IMR-90 (cell line): ENCODE measurements around the gene ADTRP. TPM values are rescaled to one million over a fixed set of nuclear protein-coding genes. Genes with fewer than 3 reads are reported as not detected.

Experiments
- ATAC-seq: fragments of 200-7000 bp; cut with Tn5 transposase; 2 replicates; pipeline ENCODE4 v1.9.1; 2020; ENCODE audit warnings: low read depth, mild to moderate bottlenecking, moderate library complexity
- BruUV-seq: library from RNA; stranded (reverse); fragments of 400-500 nt; replicated peaks from 2 replicates; lab custom pipeline; 2021; lab: Mats Ljungman, UMichigan
- CTCF ChIA-PET: fragments of 300-600 bp; formaldehyde crosslinking; extraction: SDS; loops from one replicate; lab custom pipeline; 2021; ENCODE audit warnings: antibody characterized with exemption; lab: Yijun Ruan, JAX
- POLR2A ChIA-PET: fragments of 300-600 bp; sonication (Branson Sonifier 250); formaldehyde crosslinking; loops from one replicate; lab custom pipeline; 2022; ENCODE audit warnings: antibody characterized with exemption; ENCODE audit not compliant: unreplicated experiment; lab: Charles Lee
- DNase-seq: peaks from one replicate; pipeline ENCODE4 v3.0.0; 2013
- H2AFZ ChIP-seq: replicated peaks from 2 replicates; pipeline ENCODE3; 2013; ENCODE audit warnings: low read length, mild to moderate bottlenecking; ENCODE audit not compliant: poor library complexity
- H2AK5ac ChIP-seq: 2 replicates; pipeline ENCODE4 v1.6.1; 2013; ENCODE audit warnings: low read depth, low read length, inconsistent platforms
- H2AK9ac ChIP-seq: replicated peaks from 2 replicates; pipeline ENCODE3; 2013; ENCODE audit warnings: mild to moderate bottlenecking, low read depth, low read length, moderate library complexity; ENCODE audit not compliant: poor library complexity
- H2BK120ac ChIP-seq: 2 replicates; pipeline ENCODE4 v1.6.1; 2013; ENCODE audit warnings: low read depth, low read length, inconsistent platforms
- H2BK15ac ChIP-seq: 3 replicates; pipeline ENCODE4 v1.6.1; 2013; ENCODE audit warnings: low read depth, low read length, inconsistent platforms
- H2BK20ac ChIP-seq: 2 replicates; pipeline ENCODE4 v1.6.1; 2013; ENCODE audit warnings: low read depth, mild to moderate bottlenecking, inconsistent platforms, low read length, moderate library complexity
- H2BK5ac ChIP-seq: 2 replicates; pipeline ENCODE4 v1.6.1; 2013; ENCODE audit warnings: mild to moderate bottlenecking, low read depth, low read length, inconsistent platforms; ENCODE audit not compliant: poor library complexity, severe bottlenecking
- H3K14ac ChIP-seq: replicated peaks from 2 replicates; pipeline ENCODE4 v1.6.1; 2013; ENCODE audit warnings: low read depth, low read length, inconsistent platforms
- H3K18ac ChIP-seq: 2 replicates; pipeline ENCODE4 v1.6.1; 2013; ENCODE audit warnings: low read depth, low read length, control low read depth
- H3K23ac ChIP-seq: 2 replicates; pipeline ENCODE4 v1.6.1; 2013; ENCODE audit warnings: low read depth, low read length, inconsistent platforms
- H3K27ac ChIP-seq: 2 replicates; pipeline ENCODE4 v1.5.1; 2013; ENCODE audit warnings: mild to moderate bottlenecking, control low read depth, low read length; ENCODE audit not compliant: insufficient read depth
- H3K27me3 ChIP-seq: 2 replicates; pipeline ENCODE4 v1.6.1; 2013; ENCODE audit warnings: low read length; ENCODE audit not compliant: control insufficient read depth, insufficient read depth
- H3K36me3 ChIP-seq: 2 replicates; pipeline ENCODE4 v1.6.1; 2013; ENCODE audit warnings: low read length, mixed read lengths; ENCODE audit not compliant: control insufficient read depth, insufficient read depth
- H3K4ac ChIP-seq: 2 replicates; pipeline ENCODE4 v1.6.1; 2013; ENCODE audit warnings: low read depth, low read length, inconsistent platforms
- H3K4me1 ChIP-seq: 2 replicates; pipeline ENCODE4 v1.6.1; 2013; ENCODE audit warnings: low read length, mixed read lengths; ENCODE audit not compliant: control insufficient read depth, insufficient read depth
- H3K4me2 ChIP-seq: 2 replicates; pipeline ENCODE4 v1.6.1; 2013; ENCODE audit warnings: low read depth, mild to moderate bottlenecking, control low read depth, low read length, moderate library complexity
- H3K4me3 ChIP-seq: 2 replicates; pipeline ENCODE4 v1.5.1; 2013; ENCODE audit warnings: low read depth, mild to moderate bottlenecking, control low read depth, low read length, moderate library complexity; ENCODE audit not compliant: insufficient read depth
- H3K56ac ChIP-seq: 2 replicates; pipeline ENCODE4 v1.6.1; 2013; ENCODE audit warnings: low read length, inconsistent platforms; ENCODE audit not compliant: insufficient read depth; ENCODE audit errors: extremely low read depth
- H3K79me1 ChIP-seq, 2 experiments: 2 replicates each; pipeline ENCODE4 v1.6.1; 2013; ENCODE audit warnings: low read length in 2 of 2, inconsistent platforms in 1 of 2, low read depth in 1 of 2
- H3K9ac ChIP-seq: 2 replicates; pipeline ENCODE4 v1.6.1; 2013; ENCODE audit warnings: low read depth, low read length, control low read depth
- H3K9me1 ChIP-seq: 2 replicates; pipeline ENCODE4 v1.6.1; 2013; ENCODE audit warnings: low read length, inconsistent platforms; ENCODE audit not compliant: insufficient read depth
- H3K9me3 ChIP-seq: 2 replicates; pipeline ENCODE4 v1.6.1; 2013; ENCODE audit warnings: low read length; ENCODE audit not compliant: control insufficient read depth, insufficient read depth
- H4K20me1 ChIP-seq: 2 replicates; pipeline ENCODE4 v1.6.1; 2013; ENCODE audit warnings: low read length, inconsistent platforms; ENCODE audit not compliant: insufficient read depth
- H4K5ac ChIP-seq: 2 replicates; pipeline ENCODE4 v1.6.1; 2013; ENCODE audit warnings: mild to moderate bottlenecking, low read depth, low read length, control low read depth
- H4K8ac ChIP-seq, 2 experiments: 2 replicates each; pipeline ENCODE4 v1.6.1; 2013; ENCODE audit warnings: low read depth in 2 of 2, low read length in 2 of 2, control low read depth in 1 of 2, inconsistent platforms in 1 of 2
- H4K91ac ChIP-seq: 2 replicates; pipeline ENCODE4 v1.6.1; 2013; ENCODE audit warnings: low read depth, low read length, inconsistent platforms; ENCODE audit not compliant: insufficient read depth
- BHLHE40 ChIP-seq: fragments of 150-350 bp; IDR thresholded peaks from 2 replicates; pipeline ENCODE4 v1.6.1; 2016; ENCODE audit warnings: mild to moderate bottlenecking, low read depth, low read length
- CEBPB ChIP-seq: IDR thresholded peaks from 2 replicates; pipeline ENCODE4 v1.6.1; 2012; ENCODE audit warnings: low read depth, low read length, improper control_type of control experiment
- CHD1 ChIP-seq: IDR thresholded peaks from 2 replicates; pipeline ENCODE4 v1.6.1; 2012; ENCODE audit warnings: low read depth, low read length, improper control_type of control experiment
- CTCF ChIP-seq: conservative IDR thresholded peaks from 2 replicates; pipeline ENCODE4 v1.5.1; 2012; ENCODE audit warnings: mild to moderate bottlenecking, low read depth, low read length, improper control_type of control experiment
- ELK1 ChIP-seq: fragments of 150-350 bp; IDR thresholded peaks from 2 replicates; pipeline ENCODE4 v1.6.1; 2016; ENCODE audit warnings: low read depth, mild to moderate bottlenecking, low read length, moderate library complexity, borderline replicate concordance
- MAFK ChIP-seq: IDR thresholded peaks from 2 replicates; pipeline ENCODE4 v1.6.1; 2012; ENCODE audit warnings: low read depth, low read length, improper control_type of control experiment
- MAZ ChIP-seq: IDR thresholded peaks from 2 replicates; pipeline ENCODE4 v1.6.1; 2012; ENCODE audit warnings: low read depth, mild to moderate bottlenecking, low read length, improper control_type of control experiment, moderate library complexity, borderline replicate concordance
- MXI1 ChIP-seq: IDR thresholded peaks from 2 replicates; pipeline ENCODE4 v1.6.1; 2012; ENCODE audit warnings: low read depth, mild to moderate bottlenecking, low read length, moderate library complexity, borderline replicate concordance
- NFE2L2 ChIP-seq: fragments of 150-350 bp; IDR thresholded peaks from 2 replicates; pipeline ENCODE4 v1.6.1; 2016; ENCODE audit warnings: low read depth, mild to moderate bottlenecking, low read length
- POLR2A ChIP-seq: IDR thresholded peaks from 2 replicates; pipeline ENCODE4 v1.6.1; 2012; ENCODE audit warnings: mild to moderate bottlenecking, low read depth, low read length
- RAD21 ChIP-seq: IDR thresholded peaks from 2 replicates; pipeline ENCODE4 v1.6.1; 2012; ENCODE audit warnings: low read length, improper control_type of control experiment
- RCOR1 ChIP-seq: IDR thresholded peaks from 2 replicates; pipeline ENCODE4 v1.6.1; 2012; ENCODE audit warnings: mild to moderate bottlenecking, low read length, improper control_type of control experiment; ENCODE audit not compliant: insufficient replicate concordance
- RFX5 ChIP-seq: IDR thresholded peaks from 2 replicates; pipeline ENCODE4 v1.8.0; 2012; ENCODE audit warnings: low read depth, mild to moderate bottlenecking, low read length, moderate library complexity
- SMC3 ChIP-seq: fragments of 150-350 bp; IDR thresholded peaks from 2 replicates; pipeline ENCODE4 v1.6.1; 2016; ENCODE audit warnings: low read depth, mild to moderate bottlenecking, antibody characterized with exemption, low read length, moderate library complexity
- WGBS, 2 experiments: methylation state at CpG; one replicate each; pipeline versions ENCODE4 v1.1.5 to v1.1.7; 2013; ENCODE audit warnings: missing lambda C conversion rate in 2 of 2; ENCODE audit not compliant: insufficient read length in 1 of 2; ENCODE audit errors: extremely low coverage in 2 of 2; 5-methylcytosine and 5-hydroxymethylcytosine counted together
- dilution Hi-C: fragments of 300-500 bp; cut with HindIII; formaldehyde crosslinking; loops from one replicate; pipeline ENCODE4 v1.14.3; 2018; ENCODE audit warnings: low sequenced_read_pairs; ENCODE audit not compliant: unreplicated experiment
- in situ Hi-C: fragments of 300-500 bp; cut with MboI; formaldehyde crosslinking; loops from 3 replicates; pipeline ENCODE4 v1.14.3; 2019; ENCODE audit warnings: low sequenced_read_pairs, inconsistent platforms, mixed read lengths
- intact Hi-C: fragments of 100-400 bp; cut with micrococcal nuclease; formaldehyde crosslinking; loops from 2 replicates; pipeline ENCODE4 v1.10.0; 2022
- polyA plus RNA-seq, 3 experiments: library from polyadenylated mRNA; depleted of rRNA; stranded (reverse); fragments of >200 nt; gene quantifications; 2 replicates each; pipeline ENCODE4 v1.2.3, GENCODE V29; 2012; ENCODE audit warnings: low replicate concordance in 1 of 3
- total RNA-seq: library from RNA; depleted of rRNA; stranded (reverse); fragments of >200 nt; gene quantifications from 2 replicates; pipeline ENCODE4 v1.2.3, GENCODE V29; 2012

The ADTRP gene
- total and polyA plus RNA-seq, 2 of the 4 experiments (the other 2 are of a cell fraction) = 0.50 to 0.72 TPM

- Histone ChIP-seq H2BK5ac (no peak overlapping the region), H3K79me1 (no peaks in the 10 kb centered on the region), H2BK20ac (no peak overlapping the region), H3K36me3 (no peaks in the 10 kb centered on the region), H3K14ac (no peak overlapping the region), H3K18ac (no peak overlapping the region), H2AK9ac (no peak overlapping the region), H3K27ac (no peak overlapping the region), H2BK15ac (no peak overlapping the region), H3K9me1 (no peaks in the 10 kb centered on the region), H2AK5ac (no peak overlapping the region), H3K23ac (no peak overlapping the region), H4K91ac (no peak overlapping the region), H3K4me2 (no peak overlapping the region), H2AFZ (no peak overlapping the region), H3K4me3 (no peak overlapping the region), H3K4ac (no peak overlapping the region), H4K5ac (no peak overlapping the region), H4K20me1 (no peaks in the 10 kb centered on the region), H3K56ac (no peak overlapping the region), H2BK120ac (no peak overlapping the region), H3K27me3 (no peaks in the 10 kb centered on the region; the same call in none of the 2 replicates), H3K4me1 (no peaks in the 10 kb centered on the region), H3K9me3 (no peaks in the 10 kb centered on the region), H4K8ac (no peak overlapping the region), H3K9ac (no peak overlapping the region)
- ATAC-seq (no peak), DNase-seq (no peak)
- in situ Hi-C loops = no loop called here
- no peak for TF ChIP-seq MAFK
- no peak for TF ChIP-seq CHD1
- no peak for TF ChIP-seq POLR2A
- no peak for TF ChIP-seq MXI1
- no peak for TF ChIP-seq RFX5
- TF ChIP-seq ELK1 = no peak
- no peak for TF ChIP-seq BHLHE40
- no peak for TF ChIP-seq RAD21
- no peak for TF ChIP-seq CTCF
- no peak for TF ChIP-seq CEBPB
- TF ChIP-seq SMC3 = no peak
- TF ChIP-seq MAZ = no peak
- no peak for TF ChIP-seq NFE2L2
- TF ChIP-seq RCOR1 = no peak
- CTCF ChIA-PET = no interaction called here
- intact Hi-C loops = no loop called here
- dilution Hi-C loops = no loop called here
- POLR2A ChIA-PET = no interaction called here
- no CpG with 5 or more reads among the region's 3 CpGs for whole genome bisulfite sequencing, 2 experiments
- BruUV-seq = no TSS peak
Measured at GRCh38 chr6:11738234-11738633, 40.4 kb downstream of the ADTRP start.
